ENCODE measurements around the gene MT1X.
A peak's percentile ranks its signal among the peaks of the same experiment; 100 is the strongest.

Gene MT1X

DNA sequence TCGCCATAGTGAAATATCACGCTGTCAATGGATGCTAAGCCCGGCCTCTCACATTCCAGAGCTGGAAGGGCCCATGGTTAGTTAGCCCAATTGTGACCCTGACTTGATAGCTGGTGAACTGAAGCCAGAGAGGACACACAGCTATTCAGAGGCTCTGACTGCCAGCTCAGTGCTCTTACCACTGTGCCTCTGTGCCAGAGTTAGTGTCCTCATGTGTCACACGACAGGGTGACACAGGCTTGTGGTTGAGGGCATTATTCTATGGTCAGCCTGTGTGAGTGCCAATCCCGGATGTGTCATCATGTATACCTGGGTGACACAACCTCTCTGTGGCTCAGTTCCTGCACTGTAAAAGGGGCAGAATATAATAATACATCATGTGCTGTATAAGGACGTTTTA is 2.5 kb upstream of the MT1X start:
- no peak for DNase-seq

- peak in 1 of 2 experiments; percentile 67 for DNase-seq
Measured at GRCh38 chr16:56682703-56683397, 580 bp downstream of the MT1X start.

- no peak for DNase-seq
Measured at GRCh38 chr16:56683424-56684172, 1.3 kb downstream of the MT1X start.

GRCh38 chr16:56684256-56684925 is 2.1 kb downstream of the MT1X start:
- no peak for DNase-seq

DNA sequence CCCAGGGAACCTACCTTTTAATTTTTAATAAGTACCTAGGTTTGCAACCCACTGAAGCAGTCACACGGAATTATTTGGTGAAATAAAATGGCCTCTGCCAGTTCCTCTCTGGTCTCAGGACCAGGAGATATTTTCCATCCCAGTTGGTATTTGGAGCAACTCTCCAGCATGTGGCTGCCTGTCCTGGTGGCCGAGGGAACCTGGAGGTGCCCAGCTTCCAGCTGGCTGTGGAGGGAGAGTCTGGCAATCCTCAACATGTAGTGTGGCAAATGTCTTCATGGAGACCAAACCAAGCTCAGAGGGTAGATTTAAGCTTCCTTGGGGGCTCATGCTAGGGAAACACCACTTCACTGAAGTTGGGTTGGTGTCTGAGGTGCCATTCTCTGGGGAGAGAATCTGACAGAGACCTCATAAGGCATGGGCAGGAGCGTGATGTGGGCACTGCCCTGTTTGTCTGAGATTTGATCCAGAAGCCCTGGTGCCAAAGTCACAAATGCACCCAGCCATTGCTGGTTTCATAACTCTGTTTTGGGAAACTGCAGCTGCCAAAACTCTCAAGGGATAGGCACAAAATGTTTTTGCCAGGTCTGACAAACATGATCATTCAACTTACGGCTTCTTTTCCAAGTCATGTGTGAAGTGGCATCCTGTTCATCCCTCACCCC is 2.8 kb downstream of the MT1X start:
- no peak for DNase-seq

DNA sequence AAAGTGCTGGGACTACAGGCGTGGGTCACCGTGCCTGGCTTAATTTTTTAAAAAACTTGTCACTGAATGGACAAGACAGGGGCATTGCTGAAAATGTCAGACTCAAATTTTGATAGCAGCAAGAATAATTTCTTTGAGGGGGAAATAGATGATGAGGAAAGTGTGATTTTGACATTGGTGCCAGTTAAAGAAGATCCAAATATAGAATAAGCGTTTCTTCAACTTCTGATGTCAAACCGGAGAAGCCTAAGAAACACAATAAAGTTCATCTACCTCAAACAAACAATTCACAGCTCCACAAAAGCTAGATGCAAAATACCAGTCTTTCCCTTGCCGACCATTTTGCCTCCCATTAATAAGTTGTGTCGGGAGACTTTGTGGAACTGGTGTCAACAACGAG is 4.5 kb downstream of the MT1X start:
- DNase-seq: no peak

DNA sequence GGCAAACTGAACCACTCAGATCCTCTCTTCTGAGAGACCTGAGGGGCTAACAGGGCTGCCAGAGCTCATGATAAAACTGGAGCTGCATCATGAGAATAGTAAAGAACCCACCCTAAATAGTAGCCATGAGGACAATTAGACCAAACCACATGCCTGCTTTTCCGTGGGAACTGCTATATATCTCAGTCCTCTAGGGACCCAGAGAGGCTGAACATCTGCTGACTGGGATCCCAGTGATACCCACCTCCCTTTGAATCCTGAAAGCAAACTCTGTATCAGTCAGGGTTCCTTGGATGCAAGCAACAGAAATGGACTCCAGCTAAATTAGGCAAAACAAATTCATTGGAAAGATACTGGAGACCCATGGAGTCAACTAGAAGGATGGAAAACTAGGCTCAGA is 6.5 kb downstream of the MT1X start:
- peak in 1 of 2 experiments; percentile 46 for DNase-seq

DNA sequence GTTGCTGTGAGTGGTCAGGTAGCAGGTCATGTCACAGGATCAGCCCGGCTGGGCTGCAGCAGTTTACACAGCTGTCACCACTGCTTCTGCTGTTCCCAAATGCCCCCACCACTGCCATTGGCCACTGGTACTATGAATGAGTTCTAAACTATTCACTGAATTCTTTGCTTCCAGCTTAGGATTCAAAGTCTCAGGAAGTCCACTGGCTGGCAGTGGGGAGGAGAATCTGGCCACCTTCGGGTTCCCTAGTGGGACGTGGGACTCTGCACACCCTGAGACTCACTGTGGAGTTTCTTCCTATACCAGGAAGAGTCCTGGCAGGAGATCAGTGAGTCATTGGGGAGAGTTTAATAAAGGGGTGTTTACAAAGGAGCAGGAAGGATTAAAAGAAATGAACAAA is 6.9 kb downstream of the MT1X start:
- no peak for DNase-seq

- no peak for DNase-seq
Measured at GRCh38 chr16:56690420-56691122, 8.3 kb downstream of the MT1X start.

- DNase-seq: no peak
Measured at GRCh38 chr16:56691885-56692284, 9.6 kb downstream of the MT1X start.

DNA sequence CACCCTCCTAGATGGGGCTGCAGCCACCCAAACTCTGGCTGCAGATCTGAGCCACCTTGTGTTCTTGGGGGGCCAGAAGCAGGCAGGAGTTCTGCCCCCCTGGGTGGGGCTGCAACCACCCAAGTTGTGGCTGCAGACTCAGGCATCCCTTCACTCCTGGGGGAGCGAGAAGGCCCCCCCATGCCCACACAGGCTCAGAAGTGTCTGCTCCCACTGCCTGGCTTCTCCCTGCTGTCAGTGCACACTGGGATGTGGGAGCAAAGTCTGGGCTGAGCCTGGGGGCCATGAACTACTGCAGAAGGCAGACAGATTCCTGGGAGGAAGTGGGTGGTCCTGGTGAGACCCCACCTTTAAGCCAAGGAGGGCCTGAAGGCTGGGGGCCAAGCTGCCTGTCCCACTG is 13.0 kb downstream of the MT1X start:
- no peak for DNase-seq

DNA sequence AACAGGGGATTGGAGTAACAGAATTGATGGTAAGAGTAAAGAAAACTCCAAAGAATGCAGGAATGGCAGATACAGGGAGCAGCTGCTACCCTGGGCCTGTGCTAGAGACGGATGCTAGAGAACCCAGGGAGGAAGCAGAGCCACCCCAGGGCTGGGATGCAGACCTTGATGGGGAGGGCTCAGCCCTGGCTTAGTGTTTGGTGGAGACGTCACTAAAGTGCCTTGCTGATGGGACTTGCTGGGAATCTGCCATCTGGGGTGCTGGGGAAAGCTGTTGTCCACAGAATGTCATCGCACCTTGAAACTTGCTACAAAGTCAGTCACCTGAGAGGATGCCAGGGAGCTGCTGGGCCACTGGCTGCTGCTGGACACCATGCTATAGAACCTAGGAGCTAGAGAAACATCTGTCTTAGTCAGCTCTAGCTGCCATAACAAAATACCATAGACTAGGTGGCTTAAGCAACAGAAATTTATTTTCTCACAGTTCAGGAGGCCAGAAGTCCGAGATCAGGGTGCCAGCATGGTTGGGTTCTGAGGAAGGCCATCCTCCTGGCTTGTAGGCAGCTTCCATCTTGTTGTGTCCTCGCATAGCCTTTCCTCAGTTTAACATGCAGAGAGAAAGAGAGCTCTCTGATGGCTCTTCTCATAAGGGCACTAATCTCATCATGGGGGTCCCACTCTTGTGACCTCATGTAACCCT is 15.3 kb downstream of the MT1X start:
- no peak for DNase-seq

GRCh38 chr16:56700195-56700594 is 17.9 kb downstream of the MT1X start:
- no peak for DNase-seq

- no peak for DNase-seq
Measured at GRCh38 chr16:56700631-56701030, 18.4 kb downstream of the MT1X start.

DNA sequence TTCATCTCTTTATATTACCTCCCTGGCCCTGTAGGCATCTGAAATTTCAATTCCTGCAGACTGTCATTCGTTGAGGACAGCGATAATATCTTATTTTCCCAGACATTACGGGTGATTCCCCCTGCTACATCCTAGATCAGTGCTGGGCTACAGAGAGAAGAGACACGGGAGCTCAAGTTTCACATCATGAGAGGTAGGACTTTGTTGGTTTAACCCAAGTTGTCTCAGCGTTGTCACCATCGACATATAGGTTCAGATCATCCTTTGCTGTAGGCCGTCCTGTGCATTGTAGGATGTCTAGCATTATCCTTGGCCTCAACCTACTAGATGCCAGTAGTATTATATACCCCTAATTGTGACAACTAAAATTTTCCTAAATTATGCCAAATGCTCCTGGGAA is 19.3 kb downstream of the MT1X start:
- DNase-seq: no peak

DNA sequence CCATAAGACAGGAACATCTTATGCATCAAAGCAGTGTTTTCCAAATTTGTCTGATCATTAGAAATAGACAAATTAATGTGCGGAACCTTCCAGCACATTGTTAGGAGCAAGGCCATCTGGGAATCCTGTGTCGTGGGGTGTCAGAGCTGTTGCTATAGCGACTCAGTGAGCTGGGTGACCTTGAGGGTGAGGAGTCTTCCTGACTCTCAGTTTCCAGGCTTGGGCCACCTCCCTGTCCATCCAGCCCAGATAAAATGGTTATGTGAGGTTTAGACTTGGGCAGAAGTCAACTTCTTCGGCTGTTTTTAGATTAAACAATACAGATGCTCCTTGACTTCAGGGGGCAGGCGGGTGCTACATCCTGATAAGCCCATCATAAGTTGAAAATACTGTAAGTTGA is 20.6 kb downstream of the MT1X start:
- DNase-seq: no peak

DNA sequence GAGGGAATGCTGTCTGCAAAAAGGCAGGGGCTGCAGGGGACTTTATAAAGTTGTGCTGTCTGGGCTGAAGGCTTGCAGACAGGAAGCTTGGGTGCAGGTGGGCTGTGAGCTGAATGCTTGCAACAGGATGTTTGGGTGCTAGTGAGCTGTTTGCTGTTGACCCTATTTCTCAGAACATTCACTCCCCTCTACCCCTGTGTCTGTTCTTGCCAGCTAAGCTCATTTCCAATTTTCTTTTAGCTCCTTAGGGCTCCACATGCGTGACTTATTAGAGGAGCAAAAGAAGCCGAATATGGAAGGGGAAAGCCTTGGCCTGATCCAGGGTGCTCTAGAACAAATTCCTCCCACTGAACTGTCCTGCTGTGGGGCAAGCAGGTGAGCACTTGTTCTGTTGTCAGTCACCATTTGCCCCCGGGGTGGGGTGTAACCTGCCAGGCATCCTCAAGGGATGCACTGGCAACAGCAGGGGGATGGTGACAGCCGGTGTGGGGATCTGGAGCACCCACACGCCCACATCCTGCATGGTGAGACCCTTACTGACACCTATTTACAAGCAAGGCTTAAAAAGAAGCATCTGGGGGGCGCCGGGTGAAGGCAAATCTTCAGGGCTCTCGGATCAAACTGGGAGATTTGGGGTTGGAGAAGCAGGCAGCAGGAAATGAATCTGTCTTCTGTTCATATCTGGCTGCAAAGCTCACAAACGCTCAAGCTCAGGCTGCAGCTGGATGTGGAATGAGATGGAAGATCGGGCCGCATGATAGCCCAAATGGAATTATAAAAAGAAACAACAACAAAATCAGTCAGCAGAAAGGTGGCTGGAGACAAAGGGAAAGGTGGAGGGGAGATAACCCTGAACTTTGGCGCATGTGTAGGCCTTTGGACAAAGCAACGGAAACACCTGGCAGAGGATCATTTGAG is 26.5 kb downstream of the MT1X start:
- peak in 1 of 2 experiments; percentile 42 for DNase-seq

DNA sequence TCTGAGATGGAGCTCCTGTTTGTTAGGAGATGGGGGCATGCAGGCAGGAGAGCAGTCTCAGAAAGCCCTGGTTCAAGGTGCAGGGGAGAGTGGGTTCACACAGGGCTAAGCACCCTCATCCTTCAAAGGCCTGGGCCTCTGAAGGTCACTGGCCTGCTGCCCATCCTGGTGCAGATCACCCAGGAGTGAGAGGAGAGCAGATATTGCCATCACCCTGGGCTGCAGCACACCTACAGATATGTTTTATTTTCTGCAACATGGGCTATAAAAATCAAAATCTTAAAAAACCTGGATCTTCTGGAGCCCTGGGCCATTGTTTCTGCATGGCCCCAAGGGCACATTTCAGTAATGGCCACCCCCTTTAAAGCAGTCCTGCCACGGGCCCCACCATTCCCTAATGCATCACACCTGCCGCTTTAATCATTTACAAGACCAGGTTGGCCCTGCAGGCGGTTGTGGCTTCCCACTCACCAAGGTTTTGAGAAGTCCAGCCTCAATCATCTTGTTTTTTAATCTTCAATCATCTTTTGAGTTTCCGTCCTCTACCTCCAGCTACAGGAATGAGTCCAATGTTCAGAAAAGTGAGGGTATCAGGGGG is 27.3 kb downstream of the MT1X start:
- no peak for DNase-seq

DNA sequence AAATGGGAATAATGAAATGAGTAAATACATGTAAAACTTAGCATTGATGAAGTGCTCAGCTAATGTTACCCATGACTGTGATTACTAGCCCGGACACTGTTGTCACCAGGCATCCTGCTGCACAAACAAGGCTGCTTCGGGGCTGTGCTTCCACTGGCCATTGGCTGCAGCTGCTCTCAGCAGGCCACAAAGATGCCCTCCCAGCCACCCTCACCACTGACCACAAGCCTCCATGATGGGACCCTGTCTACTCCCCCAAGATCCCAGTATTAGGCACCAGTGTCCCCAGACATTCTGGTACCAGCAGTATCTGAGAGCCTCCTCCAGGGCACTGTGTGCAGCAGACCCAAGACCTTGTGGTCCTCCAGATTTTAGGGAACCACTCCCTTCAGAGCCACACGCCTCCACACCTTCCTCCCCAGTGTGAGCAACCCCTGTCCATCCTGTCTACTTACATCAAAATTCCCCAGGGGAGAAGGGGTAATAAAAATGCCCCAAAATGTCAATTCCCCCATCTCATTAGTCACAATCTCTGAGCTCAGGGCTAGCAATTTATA is 28.0 kb downstream of the MT1X start:
- DNase-seq: no peak

GRCh38 chr16:56711862-56712261 is 29.6 kb downstream of the MT1X start:
- DNase-seq: no peak

All from NCI-H524 (cell line).